ENCODE results near the gene ARHGAP9.

The ARHGAP9 gene

GRCh38 chr12:57456145-57456700 lies 23.4 kb downstream of the ARHGAP9 start:
- peak overlapping the region; percentile 49; the same call in 1 of the 2 replicates for H3K27ac ChIP-seq (ENCODE audit: extremely low read depth, low read depth, low read length)
- no peaks in the 10 kb centered on the region for H3K36me3 ChIP-seq (ENCODE audit: control insufficient read depth in 2 of 2, insufficient read depth in 1 of 2, low read length in 2 of 2)
- H3K4me3 ChIP-seq (ENCODE audit: low read depth, low read length) = no peak overlapping the region
- POLR2A ChIA-PET = interaction anchor here (0.5 to 1.4 kb wide), 3 partner anchors 67 to 227 kb away, joined by 3 to 4 read pairs (median 3); partner anchors contain the start of gene SHMT2
- CTCF ChIA-PET = interaction anchor here (0.6 to 9.7 kb wide), 28 partner anchors 10 to 273 kb away, joined by 3 to 219 read pairs (median 5); partner anchors contain the start of genes INHBC, NXPH4 and SHMT2
- H3K4me1 ChIP-seq (ENCODE audit: control insufficient read depth, insufficient read depth, low read length) = peaks cover 15% of the 10 kb centered on the region
- H3K9me3 ChIP-seq (ENCODE audit: control insufficient read depth, insufficient read depth, low read depth, low read length) = no peaks in the 10 kb centered on the region
- TF ChIP-seq ZNF221 (tag by site-specific recombination; IDR thresholded peaks at IDR 0.05; ENCODE audit: borderline replicate concordance) (no peak), ZNF394 (tag by site-specific recombination; IDR thresholded peaks at IDR 0.05; ENCODE audit: borderline replicate concordance) (peak; percentile 46; the same call in 1 of the 2 replicates), ZNF624 (tag by site-specific recombination; IDR thresholded peaks at IDR 0.05) (no peak), ZNF544 (tag by site-specific recombination; IDR thresholded peaks at IDR 0.05) (no peak), ZBTB7A (tag by site-specific recombination; IDR thresholded peaks at IDR 0.05; ENCODE audit: low read depth) (no peak), ZNF560 (tag by site-specific recombination; IDR thresholded peaks at IDR 0.05; ENCODE audit: borderline replicate concordance) (no peak), ZNF707 (tag by site-specific recombination; IDR thresholded peaks at IDR 0.05) (no peak), ZNF664 (tag by site-specific recombination; IDR thresholded peaks at IDR 0.05) (no peak), ZNF350 (tag by site-specific recombination; IDR thresholded peaks at IDR 0.05) (no peak), WT1 (tag by site-specific recombination; IDR thresholded peaks at IDR 0.05) (no peak), MZF1 (tag by site-specific recombination; IDR thresholded peaks at IDR 0.05; ENCODE audit: borderline replicate concordance) (no peak), AEBP2 (tag by site-specific recombination; IDR thresholded peaks at IDR 0.05; ENCODE audit: borderline replicate concordance) (no peak), ZNF561 (tag by site-specific recombination; IDR thresholded peaks at IDR 0.05; ENCODE audit: borderline replicate concordance) (no peak), ZNF843 (tag by site-specific recombination; IDR thresholded peaks at IDR 0.05) (no peak), ZNF580 (tag by site-specific recombination; IDR thresholded peaks at IDR 0.05) (no peak), ZNF280C (tag by site-specific recombination; IDR thresholded peaks at IDR 0.05) (no peak), ZNF530 (tag by site-specific recombination; IDR thresholded peaks at IDR 0.05; ENCODE audit: low read depth) (peak; percentile 98), SCRT2 (tag by site-specific recombination; IDR thresholded peaks at IDR 0.05) (no peak), ZNF473 (tag by site-specific recombination; IDR thresholded peaks at IDR 0.05) (no peak), ZNF16 (tag by site-specific recombination; IDR thresholded peaks at IDR 0.05; ENCODE audit: low read depth) (no peak), ZNF777 (tag by site-specific recombination; IDR thresholded peaks at IDR 0.05; ENCODE audit: borderline replicate concordance) (no peak)
- TF ChIP-seq, protein P1, sequence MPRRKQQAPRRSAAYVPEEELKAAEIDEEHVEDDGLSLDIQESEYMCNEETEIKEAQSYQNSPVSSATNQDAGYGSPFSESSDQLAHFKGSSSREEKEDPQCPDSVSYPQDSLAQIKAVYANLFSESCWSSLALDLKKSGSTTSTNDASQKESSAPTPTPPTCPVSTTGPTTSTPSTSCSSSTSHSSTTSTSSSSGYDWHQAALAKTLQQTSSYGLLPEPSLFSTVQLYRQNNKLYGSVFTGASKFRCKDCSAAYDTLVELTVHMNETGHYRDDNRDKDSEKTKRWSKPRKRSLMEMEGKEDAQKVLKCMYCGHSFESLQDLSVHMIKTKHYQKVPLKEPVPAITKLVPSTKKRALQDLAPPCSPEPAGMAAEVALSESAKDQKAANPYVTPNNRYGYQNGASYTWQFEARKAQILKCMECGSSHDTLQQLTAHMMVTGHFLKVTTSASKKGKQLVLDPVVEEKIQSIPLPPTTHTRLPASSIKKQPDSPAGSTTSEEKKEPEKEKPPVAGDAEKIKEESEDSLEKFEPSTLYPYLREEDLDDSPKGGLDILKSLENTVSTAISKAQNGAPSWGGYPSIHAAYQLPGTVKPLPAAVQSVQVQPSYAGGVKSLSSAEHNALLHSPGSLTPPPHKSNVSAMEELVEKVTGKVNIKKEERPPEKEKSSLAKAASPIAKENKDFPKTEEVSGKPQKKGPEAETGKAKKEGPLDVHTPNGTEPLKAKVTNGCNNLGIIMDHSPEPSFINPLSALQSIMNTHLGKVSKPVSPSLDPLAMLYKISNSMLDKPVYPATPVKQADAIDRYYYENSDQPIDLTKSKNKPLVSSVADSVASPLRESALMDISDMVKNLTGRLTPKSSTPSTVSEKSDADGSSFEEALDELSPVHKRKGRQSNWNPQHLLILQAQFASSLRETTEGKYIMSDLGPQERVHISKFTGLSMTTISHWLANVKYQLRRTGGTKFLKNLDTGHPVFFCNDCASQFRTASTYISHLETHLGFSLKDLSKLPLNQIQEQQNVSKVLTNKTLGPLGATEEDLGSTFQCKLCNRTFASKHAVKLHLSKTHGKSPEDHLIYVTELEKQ (tag by site-specific recombination; IDR thresholded peaks at IDR 0.05; ENCODE audit: borderline replicate concordance) = no peak
- TF ChIP-seq, protein P2, sequence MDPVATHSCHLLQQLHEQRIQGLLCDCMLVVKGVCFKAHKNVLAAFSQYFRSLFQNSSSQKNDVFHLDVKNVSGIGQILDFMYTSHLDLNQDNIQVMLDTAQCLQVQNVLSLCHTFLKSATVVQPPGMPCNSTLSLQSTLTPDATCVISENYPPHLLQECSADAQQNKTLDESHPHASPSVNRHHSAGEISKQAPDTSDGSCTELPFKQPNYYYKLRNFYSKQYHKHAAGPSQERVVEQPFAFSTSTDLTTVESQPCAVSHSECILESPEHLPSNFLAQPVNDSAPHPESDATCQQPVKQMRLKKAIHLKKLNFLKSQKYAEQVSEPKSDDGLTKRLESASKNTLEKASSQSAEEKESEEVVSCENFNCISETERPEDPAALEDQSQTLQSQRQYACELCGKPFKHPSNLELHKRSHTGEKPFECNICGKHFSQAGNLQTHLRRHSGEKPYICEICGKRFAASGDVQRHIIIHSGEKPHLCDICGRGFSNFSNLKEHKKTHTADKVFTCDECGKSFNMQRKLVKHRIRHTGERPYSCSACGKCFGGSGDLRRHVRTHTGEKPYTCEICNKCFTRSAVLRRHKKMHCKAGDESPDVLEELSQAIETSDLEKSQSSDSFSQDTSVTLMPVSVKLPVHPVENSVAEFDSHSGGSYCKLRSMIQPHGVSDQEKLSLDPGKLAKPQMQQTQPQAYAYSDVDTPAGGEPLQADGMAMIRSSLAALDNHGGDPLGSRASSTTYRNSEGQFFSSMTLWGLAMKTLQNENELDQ (tag by site-specific recombination; IDR thresholded peaks at IDR 0.05; ENCODE audit: low read depth) = no peak
- TF ChIP-seq, protein P3, sequence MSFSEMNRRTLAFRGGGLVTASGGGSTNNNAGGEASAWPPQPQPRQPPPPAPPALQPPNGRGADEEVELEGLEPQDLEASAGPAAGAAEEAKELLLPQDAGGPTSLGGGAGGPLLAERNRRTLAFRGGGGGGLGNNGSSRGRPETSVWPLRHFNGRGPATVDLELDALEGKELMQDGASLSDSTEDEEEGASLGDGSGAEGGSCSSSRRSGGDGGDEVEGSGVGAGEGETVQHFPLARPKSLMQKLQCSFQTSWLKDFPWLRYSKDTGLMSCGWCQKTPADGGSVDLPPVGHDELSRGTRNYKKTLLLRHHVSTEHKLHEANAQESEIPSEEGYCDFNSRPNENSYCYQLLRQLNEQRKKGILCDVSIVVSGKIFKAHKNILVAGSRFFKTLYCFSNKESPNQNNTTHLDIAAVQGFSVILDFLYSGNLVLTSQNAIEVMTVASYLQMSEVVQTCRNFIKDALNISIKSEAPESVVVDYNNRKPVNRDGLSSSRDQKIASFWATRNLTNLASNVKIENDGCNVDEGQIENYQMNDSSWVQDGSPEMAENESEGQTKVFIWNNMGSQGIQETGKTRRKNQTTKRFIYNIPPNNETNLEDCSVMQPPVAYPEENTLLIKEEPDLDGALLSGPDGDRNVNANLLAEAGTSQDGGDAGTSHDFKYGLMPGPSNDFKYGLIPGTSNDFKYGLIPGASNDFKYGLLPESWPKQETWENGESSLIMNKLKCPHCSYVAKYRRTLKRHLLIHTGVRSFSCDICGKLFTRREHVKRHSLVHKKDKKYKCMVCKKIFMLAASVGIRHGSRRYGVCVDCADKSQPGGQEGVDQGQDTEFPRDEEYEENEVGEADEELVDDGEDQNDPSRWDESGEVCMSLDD (tag by site-specific recombination; IDR thresholded peaks at IDR 0.05) = no peak; the same call in 1 of the 2 replicates

All from HEK293 (cell line).